ENCODE measurements around the gene MORN3.
"Not testable (repeated sequence)": the region's sequence is repeated elsewhere in the genome, so short reads cannot be mapped to it uniquely, and the experiment has no call there.

The MORN3 gene, protein sequence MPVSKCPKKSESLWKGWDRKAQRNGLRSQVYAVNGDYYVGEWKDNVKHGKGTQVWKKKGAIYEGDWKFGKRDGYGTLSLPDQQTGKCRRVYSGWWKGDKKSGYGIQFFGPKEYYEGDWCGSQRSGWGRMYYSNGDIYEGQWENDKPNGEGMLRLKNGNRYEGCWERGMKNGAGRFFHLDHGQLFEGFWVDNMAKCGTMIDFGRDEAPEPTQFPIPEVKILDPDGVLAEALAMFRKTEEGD

DNA sequence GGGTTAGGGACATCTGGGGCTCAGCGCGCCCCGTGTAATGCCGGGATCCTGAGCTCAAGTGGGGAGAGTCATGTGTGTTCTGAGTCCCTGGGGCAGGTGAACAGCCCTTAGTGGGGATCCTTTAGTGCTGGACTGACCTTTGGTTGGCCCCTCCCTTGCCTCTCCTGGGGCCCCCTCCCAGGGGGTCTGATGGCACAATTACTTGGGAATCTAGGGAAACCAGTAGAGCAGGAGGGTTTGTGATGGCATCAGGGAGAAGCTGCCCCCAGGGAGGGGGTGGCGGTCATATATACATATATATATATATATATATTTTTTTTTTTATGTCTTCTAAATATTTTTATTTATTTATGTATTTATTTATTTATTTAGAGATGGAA lies at the start of gene MORN3:
Gene MORN3, minus strand, starts transcription at position 134 of the 380 bp plus-strand sequence. CDS start 171 bp downstream, outside the sequence.
- ATAC-seq = no peak

DNA sequence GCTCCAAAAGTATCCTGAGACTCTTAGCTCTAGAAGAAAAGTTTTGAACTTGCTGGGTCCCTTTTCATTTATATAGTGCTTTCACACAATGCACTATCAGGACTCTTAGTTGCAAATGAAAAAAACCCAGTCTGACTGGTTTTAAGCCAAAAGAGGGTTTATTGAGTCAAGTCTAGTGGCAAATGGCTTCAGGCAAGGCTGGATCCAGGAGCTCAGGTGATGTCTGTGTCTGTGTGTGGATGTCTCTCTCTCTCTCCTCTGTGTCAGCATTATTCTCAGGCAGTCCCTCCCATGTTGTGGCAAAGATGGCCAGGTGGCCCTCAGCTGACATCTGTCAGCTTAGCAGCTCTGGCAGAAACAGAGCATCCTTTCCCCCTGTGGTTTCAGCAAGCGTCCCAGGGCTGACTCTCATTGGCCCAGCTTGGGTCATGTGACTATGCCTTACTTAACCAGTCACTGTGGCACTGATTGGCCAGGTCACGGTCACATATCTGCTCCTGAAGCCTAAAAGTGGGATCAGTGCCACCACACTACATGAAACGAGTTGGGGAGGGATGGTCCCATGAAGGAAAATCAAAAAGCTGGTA lies 49.3 kb upstream of the MORN3 start:
- H3K9me3 Mint-ChIP-seq = no peaks in the 10 kb centered on the region
- no peak overlapping the region for H3K27ac Mint-ChIP-seq
- H3K4me3 Mint-ChIP-seq = no peak overlapping the region
- H3K36me3 Mint-ChIP-seq = peaks cover 26% of the 10 kb centered on the region
- no peaks in the 10 kb centered on the region for H3K27me3 Mint-ChIP-seq
- ATAC-seq = no peak
- peaks cover 11% of the 10 kb centered on the region for H3K4me1 Mint-ChIP-seq

More for the DNA sequence above, at the start of gene MORN3:
- H3K4me3 Mint-ChIP-seq = no peak within 1 kb of the TSS
- H3K36me3 Mint-ChIP-seq = peaks cover 24% of the 10 kb centered on the region
- H3K4me1 Mint-ChIP-seq = peaks cover 54% of the 10 kb centered on the region
- H3K27ac Mint-ChIP-seq = no peak within 1 kb of the TSS
- no peaks in the 10 kb centered on the region for H3K9me3 Mint-ChIP-seq
- no peaks in the 10 kb centered on the region for H3K27me3 Mint-ChIP-seq

DNA sequence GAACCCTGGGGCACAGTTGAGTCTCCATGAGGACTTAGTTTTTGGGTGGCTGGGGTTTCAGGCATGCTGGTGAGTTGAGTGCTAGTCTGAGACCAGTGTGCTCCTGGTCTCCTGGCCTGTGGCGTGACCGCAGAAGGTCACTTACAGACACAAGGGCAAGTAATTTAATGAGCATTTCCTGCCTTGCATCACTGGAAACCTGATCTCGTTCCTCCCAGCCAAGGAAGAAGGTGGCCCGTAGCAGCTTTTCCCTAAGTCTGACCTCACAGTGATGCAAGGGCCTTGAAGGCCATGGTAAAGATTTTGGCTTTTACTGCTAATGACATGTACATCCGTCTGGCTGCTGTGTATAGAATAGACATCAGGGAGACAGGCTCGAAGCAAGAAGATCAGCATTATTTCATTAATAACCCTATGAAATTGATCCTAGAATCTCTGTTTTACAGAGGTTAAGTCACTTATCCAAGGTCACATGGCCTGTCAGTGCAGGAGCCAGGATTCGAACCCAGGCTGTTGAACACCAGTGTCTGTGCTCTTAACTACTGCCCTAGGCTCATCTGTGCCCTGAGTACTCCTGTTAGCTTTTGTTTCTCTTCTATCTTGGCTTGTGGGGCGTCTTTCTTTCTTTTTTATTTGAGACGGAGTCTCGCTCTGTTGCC lies 47.7 kb upstream of the MORN3 start:
- H3K9me3 Mint-ChIP-seq = no peaks in the 10 kb centered on the region
- H3K36me3 Mint-ChIP-seq = peaks cover 20% of the 10 kb centered on the region
- no peak overlapping the region for H3K27ac Mint-ChIP-seq
- ATAC-seq = no peak
- no peak overlapping the region for H3K4me3 Mint-ChIP-seq
- peaks cover 21% of the 10 kb centered on the region for H3K4me1 Mint-ChIP-seq
- H3K27me3 Mint-ChIP-seq = no peaks in the 10 kb centered on the region

DNA sequence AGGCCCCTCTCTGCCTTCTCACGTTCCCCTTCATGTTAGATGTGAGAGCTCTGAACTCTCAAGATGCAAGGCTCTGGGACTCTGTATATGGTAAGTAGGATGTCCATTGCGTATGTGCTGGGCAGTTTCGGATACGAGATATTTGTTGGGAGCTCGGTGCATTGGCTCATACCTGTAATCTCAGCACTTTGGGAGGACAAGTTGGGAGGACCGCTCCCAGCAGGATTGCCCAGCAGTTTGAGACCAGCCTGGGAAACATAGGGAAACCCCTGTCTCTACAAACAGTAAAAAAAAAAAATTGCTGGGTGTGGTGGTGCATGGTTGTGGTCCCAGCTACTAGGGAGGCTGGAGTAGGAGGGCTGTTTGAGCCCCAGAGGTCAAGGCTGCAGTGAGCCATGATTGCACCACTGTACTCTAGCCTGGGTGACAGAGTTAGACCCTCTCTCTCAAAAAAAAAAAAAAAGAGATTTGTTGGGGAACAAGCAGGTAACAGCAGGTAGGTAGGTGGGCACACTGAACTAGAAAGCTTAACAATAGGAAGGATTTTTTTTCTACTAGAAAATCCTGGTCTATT lies 46.5 kb upstream of the MORN3 start:
- peaks cover 28% of the 10 kb centered on the region for H3K4me1 Mint-ChIP-seq
- H3K9me3 Mint-ChIP-seq = no peaks in the 10 kb centered on the region
- H3K27ac Mint-ChIP-seq = no peak overlapping the region
- H3K36me3 Mint-ChIP-seq = peaks cover 20% of the 10 kb centered on the region
- H3K27me3 Mint-ChIP-seq = no peaks in the 10 kb centered on the region
- no peak overlapping the region for H3K4me3 Mint-ChIP-seq
- ATAC-seq = no peak

DNA sequence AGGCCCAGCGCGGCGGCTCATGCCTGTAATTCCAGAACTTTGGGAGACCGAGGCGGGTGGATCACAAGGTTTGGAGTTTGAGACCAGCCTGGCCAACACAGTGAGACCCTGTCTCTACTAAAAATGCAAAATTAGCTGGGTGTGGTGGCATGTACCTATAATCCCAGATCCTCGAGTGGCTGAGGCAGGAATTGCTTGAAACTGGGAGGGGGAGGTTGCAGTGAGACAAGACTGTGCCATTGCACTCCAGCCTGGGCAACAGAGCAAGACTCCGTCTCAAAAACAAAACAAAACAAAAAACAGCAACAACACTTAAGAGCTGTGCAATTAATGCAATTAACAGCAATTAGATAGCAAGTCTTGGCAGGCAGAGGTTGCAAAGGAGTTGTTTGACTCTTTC lies 45.6 kb upstream of the MORN3 start:
- not testable (repeated sequence) for H3K27me3 Mint-ChIP-seq, ATAC-seq, H3K9me3 Mint-ChIP-seq, H3K4me3 Mint-ChIP-seq, H3K27ac Mint-ChIP-seq
- Mint-ChIP-seq H3K36me3 (peaks cover 20% of the 10 kb centered on the region), H3K4me1 (peaks cover 28% of the 10 kb centered on the region)

DNA sequence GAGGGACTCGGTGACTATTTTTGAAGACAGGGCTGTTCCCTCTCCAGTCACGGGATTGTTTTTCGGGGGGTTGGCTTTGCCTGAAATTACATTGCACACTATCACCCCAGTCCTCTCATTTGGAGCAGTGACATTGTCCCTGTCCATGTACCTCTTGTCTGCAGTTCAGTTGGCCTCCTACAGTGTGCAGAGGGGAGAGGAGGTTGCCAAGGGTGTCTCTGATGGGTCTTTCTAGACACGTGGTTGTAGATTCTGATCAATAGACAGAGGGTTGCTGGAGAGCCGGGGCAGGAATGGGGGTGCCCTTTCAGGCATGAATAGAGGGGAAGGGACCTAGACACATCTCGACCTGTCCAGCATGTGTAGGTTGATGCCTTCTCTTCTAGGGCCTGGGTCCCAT lies 44.3 kb upstream of the MORN3 start:
- Mint-ChIP-seq H3K27ac (peak overlapping the region; percentile 93), H3K27me3 (no peaks in the 10 kb centered on the region), H3K9me3 (no peaks in the 10 kb centered on the region), H3K4me3 (peak overlapping the region; percentile 99), H3K4me1 (peaks cover 35% of the 10 kb centered on the region), H3K36me3 (peaks cover 17% of the 10 kb centered on the region)
- no peak for ATAC-seq

DNA sequence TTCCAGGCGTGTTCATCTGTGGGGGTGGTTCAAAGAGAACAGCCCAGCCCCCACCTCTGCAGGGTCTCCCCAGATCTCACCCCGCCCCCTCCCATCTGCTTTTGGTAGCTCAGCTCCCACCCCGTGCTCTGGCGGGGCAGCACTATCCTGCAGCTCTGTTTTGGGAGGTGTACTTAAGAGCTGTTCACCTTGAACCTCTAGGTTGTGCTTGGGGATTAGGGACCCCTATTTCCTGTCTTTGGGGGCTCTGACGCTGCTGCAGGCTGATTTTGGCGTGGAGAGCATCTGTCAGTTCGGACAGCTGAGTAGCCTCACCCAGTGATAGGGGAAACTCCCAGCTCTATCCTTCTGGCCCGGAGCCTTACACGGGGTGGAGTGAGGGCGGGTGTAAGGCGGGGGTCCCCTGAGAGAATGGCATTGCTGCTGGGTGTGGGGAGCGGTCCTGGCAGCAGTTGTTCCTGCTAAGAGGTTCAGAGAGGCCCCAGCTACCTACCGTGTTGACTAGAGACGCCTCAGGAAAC lies 43.9 kb upstream of the MORN3 start:
- ATAC-seq = no peak
- Mint-ChIP-seq H3K36me3 (peaks cover 14% of the 10 kb centered on the region), H3K27ac (peak overlapping the region; percentile 93), H3K9me3 (no peaks in the 10 kb centered on the region), H3K4me1 (peaks cover 38% of the 10 kb centered on the region), H3K4me3 (peak overlapping the region; percentile 99), H3K27me3 (no peaks in the 10 kb centered on the region)

DNA sequence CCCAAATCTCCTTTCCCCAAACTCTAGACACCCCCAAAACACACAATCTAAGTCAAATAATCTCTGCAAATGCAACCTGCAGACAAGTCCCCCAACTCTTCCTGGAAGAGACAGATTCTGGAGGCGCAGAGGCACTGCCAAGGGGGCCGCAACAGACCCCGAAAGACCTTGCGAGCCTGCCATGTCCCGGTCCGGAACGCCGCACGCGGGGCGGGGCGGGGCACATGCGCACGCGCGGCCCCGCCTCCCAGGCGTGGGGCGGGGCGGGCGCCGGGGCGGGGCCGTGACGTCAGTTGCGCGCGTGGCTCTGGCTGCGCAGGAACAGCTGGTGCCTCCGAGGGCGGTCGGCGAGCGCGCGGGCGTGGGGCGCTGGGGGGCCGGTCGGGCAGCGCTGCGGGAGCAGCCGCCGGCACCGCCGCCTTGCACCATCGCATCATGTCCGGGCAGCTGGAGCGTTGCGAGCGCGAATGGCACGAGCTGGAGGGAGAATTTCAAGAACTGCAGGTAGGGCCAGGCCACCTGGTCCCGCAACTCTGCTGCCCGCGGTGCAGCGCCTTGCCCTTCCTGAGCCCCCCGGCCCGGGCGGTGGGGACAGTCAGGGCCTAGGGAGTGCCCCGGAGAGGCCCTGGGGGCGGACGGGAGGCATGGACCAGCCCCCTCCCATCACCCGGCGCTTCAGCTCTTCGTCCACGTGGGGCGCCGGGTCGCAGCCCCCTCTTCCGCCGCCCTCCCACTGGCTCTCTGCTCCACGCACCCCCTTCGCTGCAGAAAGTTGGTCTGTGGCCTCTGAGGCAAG lies 43.2 kb upstream of the MORN3 start, which contains the start of gene TMEM120B:
Gene TMEM120B, plus strand, starts transcription at position 292 of the 796 bp plus-strand sequence. Its CDS starts 144 bp downstream, at position 436.
- Mint-ChIP-seq H3K27ac (peak within 1 kb of the TSS; percentile 93), H3K4me3 (peak within 1 kb of the TSS; percentile 99), H3K4me1 (peaks cover 38% of the 10 kb centered on the region), H3K36me3 (peaks cover 14% of the 10 kb centered on the region), H3K9me3 (no peaks in the 10 kb centered on the region), H3K27me3 (no peaks in the 10 kb centered on the region)
- peak; percentile 95 for ATAC-seq

DNA sequence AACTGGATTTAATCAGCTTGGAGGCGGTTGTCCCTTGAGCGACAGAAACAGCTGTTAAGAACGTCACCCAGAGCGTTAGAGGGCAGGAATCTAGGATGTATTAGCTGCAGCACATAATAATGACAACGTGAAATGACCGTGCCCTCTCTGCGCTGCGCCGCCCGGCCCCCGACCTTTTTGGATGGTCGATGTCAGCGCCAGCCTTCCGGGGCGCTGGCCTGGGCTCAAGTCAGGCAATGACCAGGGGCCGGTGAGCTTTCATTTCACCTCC lies 42.7 kb upstream of the MORN3 start:
- peaks cover 38% of the 10 kb centered on the region for H3K4me1 Mint-ChIP-seq
- H3K36me3 Mint-ChIP-seq = peaks cover 14% of the 10 kb centered on the region
- H3K9me3 Mint-ChIP-seq = no peaks in the 10 kb centered on the region
- H3K27ac Mint-ChIP-seq = peak overlapping the region; percentile 93
- ATAC-seq = peak; percentile 61
- peak overlapping the region; percentile 99 for H3K4me3 Mint-ChIP-seq
- no peaks in the 10 kb centered on the region for H3K27me3 Mint-ChIP-seq

DNA sequence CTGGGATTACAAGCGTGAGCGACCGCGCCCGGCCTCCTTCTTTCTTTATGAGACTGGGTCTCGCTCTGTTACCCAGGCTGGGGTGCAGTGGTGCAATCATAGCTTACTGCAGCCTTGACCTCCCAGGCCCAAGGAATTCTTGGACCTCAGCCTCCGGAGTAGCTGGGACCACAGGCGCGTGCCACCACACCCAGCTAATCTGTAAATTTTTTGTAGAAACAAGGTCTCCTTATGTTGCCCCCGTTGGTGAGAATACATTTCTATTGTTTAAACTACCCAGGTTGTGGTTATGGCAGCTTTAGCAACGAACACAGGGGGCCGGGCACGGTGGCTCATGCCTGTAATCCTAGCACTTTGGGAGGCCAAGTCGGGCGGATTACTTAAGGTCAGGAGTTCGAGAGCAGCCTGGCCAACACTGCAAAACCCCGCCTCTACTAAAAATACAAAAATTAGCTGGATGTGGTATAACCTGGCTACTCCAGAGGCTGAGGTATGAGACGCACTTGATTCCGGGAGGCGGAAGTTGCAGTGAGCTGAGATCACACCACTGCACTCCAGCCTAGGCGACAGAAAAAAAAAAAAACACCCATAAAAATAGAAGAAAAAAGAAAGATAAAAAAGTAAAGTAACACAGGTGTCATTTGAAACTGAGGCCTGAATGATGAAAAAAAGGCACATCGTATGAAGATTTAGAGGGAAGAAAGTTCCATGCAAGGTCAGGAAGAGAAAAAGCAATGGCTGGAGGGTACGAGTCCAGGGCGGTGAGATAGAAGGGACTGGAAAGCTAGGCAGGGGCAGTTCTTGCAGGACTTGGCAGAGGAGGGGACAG lies 42.1 kb upstream of the MORN3 start:
- Mint-ChIP-seq H3K4me1 (peaks cover 38% of the 10 kb centered on the region), H3K36me3 (peaks cover 14% of the 10 kb centered on the region), H3K27ac (peak overlapping the region; percentile 93), H3K4me3 (peak overlapping the region; percentile 99), H3K9me3 (no peaks in the 10 kb centered on the region), H3K27me3 (no peaks in the 10 kb centered on the region)
- no peak for ATAC-seq

DNA sequence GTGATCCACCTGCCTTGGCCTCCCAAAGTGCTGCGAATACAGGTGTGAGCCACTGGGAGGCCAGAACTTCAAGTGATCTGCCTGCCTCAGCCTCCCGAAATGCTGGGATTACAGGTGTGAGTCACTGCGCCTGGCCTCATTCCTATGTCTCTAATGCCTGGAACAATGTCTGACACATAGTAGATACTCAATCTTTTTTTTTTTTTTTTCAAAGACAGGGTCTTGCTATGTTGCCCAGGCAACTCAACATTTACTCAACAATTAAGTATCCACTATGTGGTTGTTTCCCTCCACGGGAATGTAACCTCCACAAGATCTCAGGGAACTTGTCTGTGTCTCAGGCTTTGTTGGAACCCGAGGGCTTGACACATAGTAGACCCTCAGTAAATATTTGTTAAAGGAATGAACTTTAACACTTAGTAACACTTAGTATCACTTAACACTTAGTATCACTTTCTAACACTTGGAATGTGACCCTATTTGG lies 40.1 kb upstream of the MORN3 start:
- ATAC-seq = no peak
- Mint-ChIP-seq H3K4me1 (peaks cover 34% of the 10 kb centered on the region), H3K27me3 (no peaks in the 10 kb centered on the region), H3K27ac (no peak overlapping the region), H3K9me3 (peaks cover 3% of the 10 kb centered on the region), H3K4me3 (no peak overlapping the region), H3K36me3 (no peaks in the 10 kb centered on the region)

DNA sequence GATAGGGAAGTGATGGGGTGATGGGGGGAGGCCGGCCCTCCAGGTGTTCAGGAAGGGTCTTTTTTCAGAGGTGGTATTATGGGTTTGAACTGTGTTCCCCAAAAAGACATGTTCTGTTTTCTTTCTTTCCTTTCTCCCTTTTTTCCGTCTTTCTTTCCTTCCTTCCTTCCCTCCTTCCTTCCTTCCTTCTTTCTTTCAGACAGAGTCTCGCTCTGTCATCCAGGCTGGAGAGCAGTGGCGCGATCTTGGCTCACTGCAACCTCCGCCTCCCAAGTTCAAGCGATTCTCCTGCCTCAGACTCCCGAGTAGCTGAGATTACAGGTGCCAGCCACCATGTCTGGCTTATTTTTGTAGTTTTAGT lies 39.6 kb upstream of the MORN3 start:
- ATAC-seq, H3K36me3 Mint-ChIP-seq, H3K27ac Mint-ChIP-seq, H3K9me3 Mint-ChIP-seq, H3K4me3 Mint-ChIP-seq, H3K27me3 Mint-ChIP-seq: not testable (repeated sequence)
- H3K4me1 Mint-ChIP-seq = peaks cover 30% of the 10 kb centered on the region

DNA sequence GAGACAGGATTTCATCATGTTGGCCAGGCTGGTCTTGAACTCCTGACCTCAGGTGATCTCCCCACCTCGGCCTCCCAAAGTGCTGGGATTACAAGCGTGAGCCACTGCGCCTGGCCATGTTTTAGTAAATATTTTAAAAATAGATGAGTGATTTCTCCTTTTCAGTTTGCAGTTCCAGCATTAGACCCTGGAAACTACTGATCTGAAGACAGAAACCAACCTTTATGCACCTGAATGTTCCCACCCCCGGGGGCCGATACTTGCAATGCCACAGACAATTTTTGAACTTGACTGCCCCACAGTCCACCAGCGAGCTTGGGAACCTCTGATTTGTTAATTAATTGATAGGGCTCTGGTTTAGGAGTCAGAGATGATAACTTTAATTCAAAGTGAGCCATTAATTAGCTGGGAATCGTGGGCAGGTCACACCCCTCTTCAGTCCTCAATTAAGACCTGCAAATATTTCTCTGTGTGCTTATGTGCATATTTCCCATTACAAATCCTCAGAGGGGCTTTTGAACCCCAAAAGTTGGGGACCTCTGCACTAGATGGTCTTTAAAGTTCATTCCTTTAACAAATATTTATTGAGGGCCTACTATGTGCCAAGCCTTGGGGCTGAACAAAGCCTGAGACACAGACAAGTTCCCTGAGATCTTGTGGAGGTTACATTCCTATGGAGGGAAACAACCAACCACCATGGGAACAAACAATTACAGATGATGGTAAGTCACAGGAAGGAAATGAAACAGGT lies 39.0 kb upstream of the MORN3 start:
- Mint-ChIP-seq H3K4me1 (peaks cover 25% of the 10 kb centered on the region), H3K27ac (no peak overlapping the region)

DNA sequence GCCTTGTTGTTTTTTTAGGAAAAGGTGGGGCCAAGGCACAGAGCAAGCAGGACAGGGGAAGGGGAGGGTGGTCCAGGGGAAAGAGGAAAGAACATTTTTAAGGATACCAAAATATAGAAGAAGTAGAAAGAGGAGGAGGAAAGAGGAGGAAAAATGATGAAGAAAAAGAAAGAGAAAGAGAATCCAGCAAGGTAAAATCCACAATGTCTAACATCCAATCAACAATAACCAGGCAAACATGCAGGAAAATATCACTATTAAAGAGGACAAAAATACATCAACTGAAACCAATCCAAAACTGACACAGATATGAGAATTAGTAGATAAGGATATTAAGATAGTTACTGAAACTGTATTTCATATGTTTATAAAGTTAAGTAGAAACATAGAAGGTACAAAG lies 36.1 kb upstream of the MORN3 start:
- H3K36me3 Mint-ChIP-seq = no peaks in the 10 kb centered on the region
- no peak for ATAC-seq
- H3K27ac Mint-ChIP-seq = no peak overlapping the region
- peaks cover 3% of the 10 kb centered on the region for H3K9me3 Mint-ChIP-seq
- H3K4me3 Mint-ChIP-seq = no peak overlapping the region
- H3K4me1 Mint-ChIP-seq = peaks cover 10% of the 10 kb centered on the region
- H3K27me3 Mint-ChIP-seq = no peaks in the 10 kb centered on the region

More for the DNA sequence above, 39.0 kb upstream of the MORN3 start:
- H3K36me3 Mint-ChIP-seq = no peaks in the 10 kb centered on the region
- no peak for ATAC-seq
- H3K27me3 Mint-ChIP-seq = no peaks in the 10 kb centered on the region
- H3K9me3 Mint-ChIP-seq = peaks cover 3% of the 10 kb centered on the region
- no peak overlapping the region for H3K4me3 Mint-ChIP-seq
